ENCODE measurements around the gene CD300H. TPM values are rescaled to one million over a fixed set of nuclear protein-coding genes. Genes with fewer than 3 reads are reported as not detected.
A peak's percentile ranks its signal among the peaks of the same experiment; 100 is the strongest.

The CD300H gene
- total RNA-seq, 2 experiments from 2014 or later, result not detected

GRCh38 chr17:74603746-74604145 lies 36.4 kb upstream of the CD300H start:
- intact Hi-C loops (cut with micrococcal nuclease), result no loop called here
- no peak overlapping the region for H3K4me3 Mint-ChIP-seq
- H3K27me3 Mint-ChIP-seq, result peaks cover 22% of the 10 kb centered on the region
- no peak overlapping the region for H3K27ac Mint-ChIP-seq
- no peak for TF ChIP-seq CTCF (IDR thresholded peaks at IDR 0.05)
- POLR2A ChIA-PET, result no interaction called here
- H3K4me1 Mint-ChIP-seq (ENCODE audit: low read depth), result peaks cover 3% of the 10 kb centered on the region
- H3K9me3 Mint-ChIP-seq, result no peaks in the 10 kb centered on the region
- no peaks in the 10 kb centered on the region for H3K36me3 Mint-ChIP-seq (ENCODE audit: low read depth)
- DNase-seq (no peak), ATAC-seq (no peak)
- CTCF ChIA-PET, result interaction anchor here (0.8 to 1.8 kb wide), 6 partner anchors 25 to 234 kb away, joined by 3 to 6 read pairs (median 3); partner anchors contain the start of gene CD300C

- peaks cover 25% of the 10 kb centered on the region for H3K27me3 Mint-ChIP-seq
- POLR2A ChIA-PET, result interaction anchor here (0.7 kb wide), 1 partner anchor 81 kb away, joined by 3 read pairs; no protein-coding TSS in a partner anchor
Observed at GRCh38 chr17:74603037-74603635, 35.8 kb upstream of the CD300H start.

GRCh38 chr17:74601944-74602572 lies 34.7 kb upstream of the CD300H start:
- intact Hi-C loops (cut with micrococcal nuclease), result no loop called here
- Mint-ChIP-seq H3K27me3 (peaks cover 20% of the 10 kb centered on the region), H3K4me3 (no peak overlapping the region), H3K4me1 (ENCODE audit: low read depth) (peaks cover 7% of the 10 kb centered on the region), H3K9me3 (no peaks in the 10 kb centered on the region), H3K36me3 (ENCODE audit: low read depth) (no peaks in the 10 kb centered on the region), H3K27ac (no peak overlapping the region)
- peak; percentile 55 for DNase-seq
- peak; percentile 45 for ATAC-seq
- ChIA-PET CTCF (interaction anchor here (0.7 to 1.1 kb wide), 3 partner anchors 29 to 195 kb away, joined by 3 read pairs; no protein-coding TSS in a partner anchor), POLR2A (no interaction called here)
- TF ChIP-seq CTCF (IDR thresholded peaks at IDR 0.05), result peak; percentile 72

More at GRCh38 chr17:74603037-74603635, 35.8 kb upstream of the CD300H start:
- Mint-ChIP-seq H3K36me3 (ENCODE audit: low read depth) (no peaks in the 10 kb centered on the region), H3K9me3 (no peaks in the 10 kb centered on the region), H3K27ac (no peak overlapping the region), H3K4me1 (ENCODE audit: low read depth) (peaks cover 7% of the 10 kb centered on the region), H3K4me3 (no peak overlapping the region)
- TF ChIP-seq CTCF (IDR thresholded peaks at IDR 0.05), result no peak
- CTCF ChIA-PET, result interaction anchor here (0.8 to 1.8 kb wide), 6 partner anchors 25 to 224 kb away, joined by 3 to 6 read pairs (median 3); partner anchors contain the start of gene CD300C
- intact Hi-C loops (cut with micrococcal nuclease), result no loop called here
- ATAC-seq (no peak), DNase-seq (no peak)

GRCh38 chr17:74599448-74599939 lies 32.2 kb upstream of the CD300H start:
- intact Hi-C loops (cut with micrococcal nuclease), result no loop called here
- Mint-ChIP-seq H3K9me3 (no peaks in the 10 kb centered on the region), H3K36me3 (ENCODE audit: low read depth) (no peaks in the 10 kb centered on the region), H3K4me1 (ENCODE audit: low read depth) (peaks cover 7% of the 10 kb centered on the region), H3K27me3 (peaks cover 20% of the 10 kb centered on the region), H3K4me3 (no peak overlapping the region), H3K27ac (no peak overlapping the region)
- ATAC-seq (no peak), DNase-seq (no peak)
- POLR2A ChIA-PET, result interaction anchor here (0.5 kb wide), 1 partner anchor 158 kb away, joined by 3 read pairs; no protein-coding TSS in a partner anchor
- TF ChIP-seq CTCF (IDR thresholded peaks at IDR 0.05), result no peak
- CTCF ChIA-PET, result no interaction called here

GRCh38 chr17:74599023-74599399 lies 31.7 kb upstream of the CD300H start:
- intact Hi-C loops (cut with micrococcal nuclease), result no loop called here
- DNase-seq (no peak), ATAC-seq (no peak)
- Mint-ChIP-seq H3K27ac (no peak overlapping the region), H3K4me1 (ENCODE audit: low read depth) (peaks cover 7% of the 10 kb centered on the region), H3K9me3 (no peaks in the 10 kb centered on the region), H3K36me3 (ENCODE audit: low read depth) (no peaks in the 10 kb centered on the region), H3K4me3 (no peak overlapping the region), H3K27me3 (peaks cover 20% of the 10 kb centered on the region)
- ChIA-PET POLR2A (interaction anchor here (0.5 to 0.6 kb wide), 2 partner anchors 158 to 295 kb away, joined by 3 to 4 read pairs; no protein-coding TSS in a partner anchor), CTCF (no interaction called here)
- TF ChIP-seq CTCF (IDR thresholded peaks at IDR 0.05), result no peak
